Subcutaneous adipose tissue (tissue), 4 donors: ENCODE results near the gene TBC1D2B. TPM values are rescaled to one million over a fixed set of nuclear protein-coding genes. Genes with fewer than 3 reads are reported as not detected.

Experiments used
- CTCF ChIP-seq: fragments of 450-650 bp; IDR thresholded peaks from one replicate; pipeline ENCODE4 v1.5.1; 2016; ENCODE audit warnings: low read depth, mild to moderate bottlenecking, control low read depth, antibody characterized with exemption, moderate library complexity
- total RNA-seq, 4 donors: library from RNA; depleted of rRNA; stranded (reverse); fragments of >200 nt; gene quantifications; one replicate each; pipeline ENCODE4 v1.1.0, GENCODE V29; 2016

TBC1D2B gene
- total RNA-seq, 4 donors from 2014 or later = 57.6 to 112 (median 101) TPM

GRCh38 chr15:78057803-78058202, 19.7 kb downstream of the TBC1D2B start:
- TF ChIP-seq CTCF = no peak

GRCh38 chr15:78056714-78057269, 20.7 kb downstream of the TBC1D2B start:
- no peak for TF ChIP-seq CTCF

- TF ChIP-seq CTCF = no peak
Observed at GRCh38 chr15:78055919-78056713, 21.4 kb downstream of the TBC1D2B start.

GRCh38 chr15:78054966-78055365, 22.5 kb downstream of the TBC1D2B start:
- TF ChIP-seq CTCF = no peak

GRCh38 chr15:78054518-78054917, 23.0 kb downstream of the TBC1D2B start:
- TF ChIP-seq CTCF = no peak

- no peak for TF ChIP-seq CTCF
Observed at GRCh38 chr15:78052545-78052944, 25.0 kb downstream of the TBC1D2B start.

GRCh38 chr15:78052001-78052401, 25.5 kb downstream of the TBC1D2B start:
- no peak for TF ChIP-seq CTCF
